Measurements from ENCODE around the gene SAP130.
"Not testable (repeated sequence)": the region's sequence is repeated elsewhere in the genome, so short reads cannot be mapped to it uniquely, and the experiment has no call there.

SAP130 gene

DNA sequence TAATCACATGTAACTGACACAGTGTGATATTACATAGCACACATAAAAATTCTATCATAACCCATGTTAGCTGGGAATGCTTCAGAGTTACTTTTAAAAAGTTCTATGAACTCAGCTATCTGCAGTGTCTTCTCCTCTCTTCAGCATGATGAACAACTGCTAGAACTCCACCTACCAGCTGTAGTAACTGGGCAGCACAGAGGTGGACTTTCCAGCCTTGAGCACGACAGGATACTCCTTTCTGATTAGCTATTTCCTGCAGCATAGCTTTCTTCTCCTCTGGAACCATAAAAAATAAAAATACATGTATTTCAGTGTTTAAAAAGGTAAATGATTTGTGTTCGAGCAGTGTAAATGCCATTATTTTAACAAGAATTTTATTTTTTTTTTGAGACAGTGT lies 82.6 kb downstream of the SAP130 start:
- DNase-seq, result no peak

DNA sequence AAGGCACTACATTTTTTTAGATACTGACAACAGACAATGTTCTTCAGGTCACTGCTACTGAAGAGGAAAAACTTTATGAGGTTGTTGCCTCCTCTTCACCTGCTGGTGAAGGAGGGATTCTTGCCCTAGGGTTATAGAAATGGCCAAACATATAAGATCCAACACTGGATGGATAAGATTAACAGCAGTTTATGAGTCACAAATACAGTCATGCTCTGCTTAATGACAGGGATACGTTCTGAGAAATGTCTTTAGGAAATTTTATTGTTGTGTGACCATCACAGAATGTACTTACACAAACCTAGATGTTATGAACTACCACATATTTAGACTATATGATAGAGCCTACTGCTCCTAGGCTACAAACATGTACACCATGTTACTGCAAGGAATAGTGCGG lies 84.7 kb downstream of the SAP130 start:
- no peak for DNase-seq

GRCh38 chr2:127942002-127942401 lies 85.9 kb downstream of the SAP130 start:
- no peak for DNase-seq

DNA sequence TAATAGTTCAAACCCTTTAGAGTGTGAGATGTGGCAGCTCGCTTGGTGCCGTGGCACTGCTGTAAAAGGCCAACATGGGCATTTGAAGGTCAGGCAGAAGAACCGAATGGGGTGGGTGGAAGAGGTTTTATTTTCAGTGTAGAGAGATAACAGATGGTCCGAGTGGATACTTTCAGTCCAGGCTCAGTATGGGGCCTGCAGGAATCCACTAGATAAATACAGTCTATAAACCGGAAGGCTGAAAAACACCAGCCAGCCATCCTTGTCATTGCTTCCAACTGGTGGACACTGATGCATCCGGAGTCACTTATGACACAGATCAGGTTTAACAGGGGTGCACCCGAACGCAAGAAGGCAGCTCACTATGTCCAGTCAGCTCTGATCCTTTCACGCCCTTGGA lies 86.4 kb downstream of the SAP130 start:
- DNase-seq, result no peak

DNA sequence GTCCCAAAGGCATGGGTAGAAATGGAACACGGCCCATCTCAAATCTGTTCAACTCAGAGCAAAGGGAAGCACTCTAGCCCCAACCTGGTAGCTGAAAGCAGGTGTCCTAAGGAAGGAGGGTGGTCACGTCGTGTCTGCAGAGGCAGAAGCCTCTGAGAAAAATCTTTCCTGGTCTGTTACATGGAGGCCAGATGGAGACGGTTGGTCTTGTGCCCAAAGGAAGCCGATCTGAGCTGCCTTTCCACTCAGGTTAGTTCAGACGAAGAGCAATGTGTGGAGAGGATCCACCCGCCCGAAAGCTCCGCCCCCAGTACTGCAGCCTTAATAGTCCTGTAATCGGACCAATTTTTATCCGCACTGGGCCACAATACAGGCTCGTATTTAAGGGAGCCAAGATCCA lies 87.2 kb downstream of the SAP130 start:
- no peak for DNase-seq

GRCh38 chr2:127935337-127935736 lies 92.5 kb downstream of the SAP130 start:
- no peak for DNase-seq

DNA sequence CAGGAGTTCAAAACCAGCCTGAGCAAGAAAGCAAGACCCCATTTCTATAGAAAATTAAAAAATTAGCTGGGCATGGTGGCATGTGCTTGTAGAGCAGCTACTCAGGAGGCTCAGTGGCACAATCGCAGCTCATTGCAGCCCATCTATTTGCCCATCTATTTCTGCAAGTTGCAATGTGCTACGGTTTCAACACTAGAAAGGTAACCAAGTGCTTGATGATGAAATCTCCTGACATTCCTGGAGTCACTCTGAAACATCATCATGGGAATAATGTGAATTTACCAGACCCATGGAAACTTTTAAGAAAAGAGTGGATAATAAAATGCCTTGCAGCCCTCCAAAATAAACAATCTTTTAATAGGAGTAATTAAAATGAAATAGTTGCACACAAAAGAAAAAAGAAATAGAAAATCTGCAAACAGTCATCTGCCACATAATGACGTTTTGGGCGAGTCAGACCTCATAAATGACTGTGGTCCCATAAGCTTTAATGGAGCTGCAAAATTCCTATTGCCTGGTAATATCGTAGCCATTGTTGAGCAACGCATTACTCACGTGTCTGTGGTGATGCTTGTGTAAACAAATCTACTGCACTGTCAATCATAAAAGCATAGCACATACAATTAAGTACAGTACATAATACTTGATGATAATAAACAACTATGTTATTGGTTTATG lies 95.5 kb downstream of the SAP130 start:
- DNase-seq, result peak; percentile 18

DNA sequence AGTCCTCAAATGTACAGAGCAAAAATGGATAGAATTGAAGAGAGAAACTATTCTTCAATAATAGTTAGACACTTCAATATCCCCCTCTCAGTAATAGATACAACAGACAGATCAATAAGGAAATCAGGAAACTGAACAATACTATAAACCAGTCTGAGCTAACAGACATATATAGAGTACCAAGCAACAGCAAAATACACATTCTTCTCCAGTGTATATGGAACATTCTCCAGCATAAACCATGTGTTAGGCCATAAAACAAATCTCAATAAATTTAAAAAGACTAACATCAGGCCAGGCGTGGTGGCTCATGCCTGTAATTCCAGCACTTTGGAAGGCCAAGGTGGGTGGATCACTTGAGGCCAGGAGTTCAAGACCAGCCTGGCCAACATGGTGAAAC lies 98.4 kb downstream of the SAP130 start:
- no peak for DNase-seq

GRCh38 chr2:127927384-127927783 lies 100.5 kb downstream of the SAP130 start:
- DNase-seq, result no peak

GRCh38 chr2:127917916-127918315 lies 109.9 kb downstream of the SAP130 start:
- DNase-seq, result no peak

DNA sequence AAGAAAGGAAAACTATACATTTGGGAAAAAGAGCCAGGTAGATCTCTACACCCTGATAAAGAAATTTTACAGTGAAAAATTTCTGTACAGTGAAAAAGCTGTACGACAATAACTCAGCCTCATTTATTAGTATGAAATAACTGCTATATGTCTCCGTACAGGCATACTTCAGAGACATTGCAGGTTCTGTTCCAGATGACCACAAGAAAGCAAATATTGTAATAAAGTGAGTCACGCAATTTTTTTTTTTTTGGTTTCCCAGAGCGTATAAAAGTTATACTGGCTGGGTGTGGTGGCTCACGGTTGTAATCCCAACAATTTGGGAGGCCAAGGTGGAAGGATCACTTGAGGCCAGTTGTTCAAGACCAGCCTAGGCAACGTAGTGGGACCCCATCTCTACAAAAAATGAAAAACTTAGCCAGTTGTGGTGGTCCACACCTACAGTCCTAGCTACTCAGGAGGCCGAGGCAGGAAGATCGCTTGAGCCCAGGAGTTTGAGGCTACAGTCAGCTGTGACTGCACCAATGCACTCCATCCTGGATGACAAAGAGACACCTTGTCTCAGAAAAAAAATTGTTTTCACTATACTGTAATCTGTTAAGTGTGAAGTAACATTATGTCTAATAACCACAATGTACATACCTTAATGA lies 113.9 kb downstream of the SAP130 start:
- DNase-seq, result no peak

GRCh38 chr2:127911737-127912136 lies 116.1 kb downstream of the SAP130 start:
- no peak for DNase-seq

- no peak for DNase-seq
These were observed 117.4 kb downstream of the SAP130 start for GRCh38 chr2:127910415-127910814.

DNA sequence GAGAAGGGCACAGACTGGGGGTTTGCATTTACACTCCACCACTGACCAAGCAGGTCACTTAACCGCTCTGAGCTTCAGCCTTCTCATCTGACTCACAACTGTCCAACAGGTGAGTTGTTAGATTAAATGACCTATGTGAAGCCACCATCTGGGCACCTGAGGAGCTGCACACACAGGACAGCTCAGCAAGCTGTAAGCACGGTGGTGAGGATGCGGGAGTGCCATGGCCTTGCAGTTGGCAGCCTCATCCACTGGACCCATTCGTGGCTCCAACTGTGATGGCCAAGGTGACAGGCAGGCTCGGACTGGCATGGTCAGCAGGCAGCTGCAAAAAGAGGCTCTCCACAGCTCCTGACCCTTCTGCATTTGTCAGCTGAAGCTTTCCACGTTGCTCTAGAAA lies 118.8 kb downstream of the SAP130 start:
- no peak for DNase-seq

GRCh38 chr2:127907733-127908400 lies 120.0 kb downstream of the SAP130 start:
- DNase-seq, result not testable (repeated sequence)

- no peak for DNase-seq
These were observed 121.5 kb downstream of the SAP130 start for GRCh38 chr2:127906206-127906926.

GRCh38 chr2:127901339-127902056 lies 126.4 kb downstream of the SAP130 start:
- no peak for DNase-seq

DNA sequence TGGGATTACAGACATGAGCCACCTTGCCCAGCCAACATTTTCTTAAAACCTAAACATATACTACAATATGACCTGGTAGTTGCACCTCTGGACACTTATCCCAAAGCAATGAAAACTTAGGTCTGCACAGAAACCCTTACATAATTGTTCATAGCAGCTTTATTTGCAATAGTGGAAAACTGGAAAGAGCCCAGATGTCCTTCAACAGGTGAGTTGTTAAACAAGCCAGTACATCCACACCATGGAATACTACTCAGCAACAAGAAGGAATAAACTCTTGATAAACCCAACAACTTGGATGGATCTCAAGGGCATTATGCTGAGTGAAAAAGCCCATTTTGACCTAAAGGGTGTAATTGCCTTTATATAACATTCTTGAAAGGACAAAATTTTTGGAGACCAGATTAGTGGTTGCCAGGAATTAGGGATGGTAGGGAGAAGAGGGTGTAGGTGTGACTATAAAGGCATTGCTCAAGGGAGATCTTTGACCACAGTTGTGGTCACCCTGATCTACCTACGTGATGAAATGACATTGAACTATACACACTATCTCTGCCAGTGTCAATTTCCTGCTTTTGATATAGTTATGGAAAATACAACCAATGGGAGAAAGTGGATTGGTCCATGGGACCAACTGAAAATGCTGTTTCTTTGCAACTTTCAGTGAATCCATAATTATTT lies 130.2 kb downstream of the SAP130 start:
- DNase-seq, result no peak

GRCh38 chr2:127893494-127893893 lies 134.4 kb downstream of the SAP130 start:
- DNase-seq, result no peak

GRCh38 chr2:127893033-127893432 lies 134.8 kb downstream of the SAP130 start:
- DNase-seq, result no peak

DNA sequence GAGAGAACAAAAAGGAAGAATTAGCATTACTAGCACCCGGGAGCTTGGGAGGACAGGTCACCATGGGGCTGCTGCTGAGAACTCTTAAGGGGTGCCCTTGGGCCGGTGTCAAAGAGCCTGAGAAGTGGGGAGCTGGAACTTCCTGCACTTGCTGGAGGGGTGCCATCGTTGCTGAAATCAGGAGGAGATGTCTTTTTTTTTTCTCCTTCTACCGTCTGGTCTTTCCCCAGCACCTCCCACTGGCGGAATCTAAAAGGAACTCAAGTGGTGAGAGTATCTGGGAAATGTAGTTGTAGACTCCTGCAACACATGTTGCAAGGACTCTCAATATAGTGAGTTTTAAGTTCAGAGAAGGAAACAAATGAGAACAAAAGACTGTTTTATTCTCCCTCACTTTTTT lies 136.0 kb downstream of the SAP130 start:
- DNase-seq, result no peak
